Stomach (tissue), 4 donors: ENCODE measurements around the gene IZUMO1.

ENCODE experiments used
- POLR2AphosphoS5 ChIP-seq, 3 donors: sonication (generic); formaldehyde crosslinking; IDR thresholded peaks; one replicate each; pipeline ENCODE4 v1.6.1; 2016; ENCODE audit warnings: antibody characterized with exemption in 3 of 3
- TF ChIP-seq, protein P1 (sequence below), 7 experiments: fragments of 450-650 bp in 4 of 7; fragments of 200-600 bp in 3 of 7; sonication (generic) in 3 of 7; IDR thresholded peaks; one replicate each; pipeline ENCODE4 v1.5.1; 2016 to 2019; ENCODE audit warnings: antibody characterized with exemption in 7 of 7, control low read depth in 2 of 7, mild to moderate bottlenecking in 1 of 7

DNA sequence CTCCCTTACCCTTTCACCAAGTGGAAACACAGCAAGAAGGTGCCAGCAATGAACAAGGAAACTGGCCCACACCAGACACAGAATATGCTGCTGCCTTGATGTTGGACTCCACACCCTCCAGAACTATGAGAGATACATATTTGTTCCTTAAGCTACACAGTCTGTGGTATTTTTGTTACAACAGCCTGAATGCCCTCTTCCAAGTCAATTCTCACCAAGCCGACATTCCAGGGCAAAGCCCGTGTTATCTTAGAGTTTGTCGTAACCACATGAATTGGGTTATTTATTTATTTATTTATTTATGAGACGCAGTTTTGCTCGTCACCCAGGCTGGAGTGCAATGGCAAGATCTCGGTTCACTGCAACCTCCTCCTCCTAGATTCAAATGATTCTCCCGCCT, 23.6 kb upstream of the IZUMO1 start:
- TF ChIP-seq, protein P1, sequence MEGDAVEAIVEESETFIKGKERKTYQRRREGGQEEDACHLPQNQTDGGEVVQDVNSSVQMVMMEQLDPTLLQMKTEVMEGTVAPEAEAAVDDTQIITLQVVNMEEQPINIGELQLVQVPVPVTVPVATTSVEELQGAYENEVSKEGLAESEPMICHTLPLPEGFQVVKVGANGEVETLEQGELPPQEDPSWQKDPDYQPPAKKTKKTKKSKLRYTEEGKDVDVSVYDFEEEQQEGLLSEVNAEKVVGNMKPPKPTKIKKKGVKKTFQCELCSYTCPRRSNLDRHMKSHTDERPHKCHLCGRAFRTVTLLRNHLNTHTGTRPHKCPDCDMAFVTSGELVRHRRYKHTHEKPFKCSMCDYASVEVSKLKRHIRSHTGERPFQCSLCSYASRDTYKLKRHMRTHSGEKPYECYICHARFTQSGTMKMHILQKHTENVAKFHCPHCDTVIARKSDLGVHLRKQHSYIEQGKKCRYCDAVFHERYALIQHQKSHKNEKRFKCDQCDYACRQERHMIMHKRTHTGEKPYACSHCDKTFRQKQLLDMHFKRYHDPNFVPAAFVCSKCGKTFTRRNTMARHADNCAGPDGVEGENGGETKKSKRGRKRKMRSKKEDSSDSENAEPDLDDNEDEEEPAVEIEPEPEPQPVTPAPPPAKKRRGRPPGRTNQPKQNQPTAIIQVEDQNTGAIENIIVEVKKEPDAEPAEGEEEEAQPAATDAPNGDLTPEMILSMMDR (IDR thresholded peaks at IDR 0.05), result no peak
- TF ChIP-seq POLR2AphosphoS5 (IDR thresholded peaks at IDR 0.05), result no peak
